Posterior cingulate gyrus (tissue), 11 donors: ENCODE results near the gene PPP2R2D.

ENCODE experiments used
- DNase-seq, 10 donors: peaks; one replicate each; pipeline versions ENCODE4 v3.0.0 to v3.0.0-alpha.2; 2020 to 2021; ENCODE audit warnings: mixed read lengths in 3 of 10
- intact Hi-C: fragments of 100-400 bp; cut with DNase I; formaldehyde crosslinking; loops from one replicate; pipeline ENCODE4 v1.15.1; 2023

Gene PPP2R2D

GRCh38 chr10:131865223-131865917 is 35.4 kb upstream of the PPP2R2D start:
- intact Hi-C loops = no loop called here
- peak in 4 of 10 donors; percentile 16 to 67 (median 34) for DNase-seq

GRCh38 chr10:131866673-131867072 is 34.1 kb upstream of the PPP2R2D start:
- intact Hi-C loops = no loop called here
- no peak for DNase-seq

GRCh38 chr10:131868436-131868835 is 32.4 kb upstream of the PPP2R2D start:
- intact Hi-C loops = no loop called here
- peak in 4 of 10 donors; percentile 9 to 48 (median 29) for DNase-seq

GRCh38 chr10:131869344-131869743 is 31.5 kb upstream of the PPP2R2D start:
- intact Hi-C loops = no loop called here
- DNase-seq = peak in 3 of 10 donors; percentile 4 to 43 (median 30)

DNA sequence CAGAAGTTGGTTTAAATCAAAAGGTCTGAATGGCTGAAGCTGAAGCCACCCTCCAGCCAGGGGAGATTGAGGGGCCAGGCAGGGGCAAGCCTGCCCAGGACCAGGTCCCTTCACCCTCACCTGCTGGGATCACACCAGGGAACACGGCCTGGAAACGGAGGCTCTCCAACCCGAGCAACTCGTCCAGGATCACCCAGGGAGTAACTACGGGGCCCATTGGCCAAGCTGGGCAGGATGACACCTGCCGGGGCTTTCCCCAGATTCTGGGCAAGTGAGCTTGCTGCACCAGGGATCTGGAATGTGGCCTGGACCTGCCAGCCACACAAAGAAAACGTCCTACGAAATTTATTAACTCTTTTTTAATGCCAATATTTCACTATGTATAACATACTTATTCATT is 30.4 kb upstream of the PPP2R2D start:
- DNase-seq = peak in 3 of 10 donors; percentile 19 to 59 (median 55)
- intact Hi-C loops = no loop called here

GRCh38 chr10:131870831-131871672 is 29.8 kb upstream of the PPP2R2D start:
- peak in 2 of 10 donors; percentile 3 to 18 for DNase-seq
- intact Hi-C loops = no loop called here

DNA sequence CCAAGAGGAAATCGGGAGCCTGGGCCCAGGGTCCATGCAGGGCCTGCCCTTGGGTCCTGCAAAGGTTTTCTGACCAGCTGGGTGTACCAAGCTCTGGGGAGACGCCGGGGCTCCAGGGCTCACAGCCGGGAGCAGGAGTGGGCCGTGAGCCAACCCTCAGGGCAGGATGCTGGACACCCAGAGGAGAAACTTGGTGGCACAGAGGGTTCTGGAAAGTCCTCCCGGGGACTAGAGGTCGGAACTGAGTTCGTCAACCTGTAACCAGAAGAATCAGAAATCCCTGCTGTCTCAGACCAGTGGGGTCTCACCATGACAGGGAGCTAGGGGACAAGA is 29.2 kb upstream of the PPP2R2D start:
- intact Hi-C loops = no loop called here
- peak in 3 of 10 donors; percentile 20 to 48 (median 42) for DNase-seq

- peak in 3 of 10 donors; percentile 4 to 77 (median 54) for DNase-seq
- intact Hi-C loops = no loop called here
Observed at GRCh38 chr10:131872011-131872826, 28.6 kb upstream of the PPP2R2D start.

DNA sequence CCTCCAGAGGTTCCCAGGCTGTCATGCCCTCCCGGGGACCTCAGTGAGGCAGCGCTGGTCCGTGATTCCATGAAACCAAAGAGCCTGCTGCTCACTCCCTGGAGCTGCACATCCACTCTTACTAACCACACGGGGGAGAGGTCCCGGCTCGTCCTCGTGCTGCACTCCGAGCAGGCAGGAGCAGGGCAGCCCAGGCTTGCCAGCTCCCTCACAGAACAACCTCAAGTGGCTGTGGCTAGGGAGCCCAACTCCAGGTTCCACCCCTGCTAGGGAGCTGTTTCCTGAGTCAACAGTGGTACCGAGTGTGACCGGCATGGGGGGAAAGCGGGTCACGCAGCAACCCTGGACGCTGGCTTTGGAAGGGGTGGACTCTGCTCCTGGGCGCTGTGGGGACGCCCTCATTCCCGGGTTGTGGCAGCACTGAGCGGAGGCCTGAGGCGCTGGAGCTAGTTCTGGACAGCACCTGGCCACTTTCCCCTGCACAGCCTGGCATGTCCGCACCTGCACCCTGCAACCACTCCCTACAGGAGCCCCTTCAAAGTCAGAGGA is 27.9 kb upstream of the PPP2R2D start:
- intact Hi-C loops = no loop called here

GRCh38 chr10:131874991-131875451 is 25.8 kb upstream of the PPP2R2D start:
- peak; percentile 77 to 98 (median 87) for DNase-seq
- intact Hi-C loops = loop anchor here (2.0 kb wide), 1 partner anchor 1684 kb away; no protein-coding TSS in a partner anchor

More for the DNA sequence above, 27.9 kb upstream of the PPP2R2D start:
- peak in 2 of 10 donors; percentile 62 to 68 for DNase-seq

DNA sequence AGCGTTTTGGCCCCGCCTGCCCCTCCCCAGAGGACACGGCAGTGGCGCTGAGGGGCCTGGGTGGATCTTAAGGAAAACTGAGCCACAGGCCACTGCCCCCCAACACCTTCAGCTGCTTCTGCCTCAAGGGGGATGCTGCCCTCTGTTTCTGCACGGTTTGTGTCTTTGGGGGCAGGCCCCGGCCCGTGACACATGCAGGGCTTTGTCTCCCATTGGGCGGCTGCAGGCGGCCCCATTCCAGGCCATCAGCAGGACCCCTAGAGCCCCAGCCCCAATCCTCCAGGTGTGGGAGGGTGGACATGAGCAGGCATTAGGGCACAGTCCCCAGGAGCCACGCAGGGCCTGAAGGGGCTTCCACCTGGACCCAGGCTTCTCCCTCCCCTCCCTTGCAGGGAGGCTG is 25.3 kb upstream of the PPP2R2D start:
- intact Hi-C loops = loop anchor here (2.0 kb wide), 1 partner anchor 1685 kb away; no protein-coding TSS in a partner anchor

DNA sequence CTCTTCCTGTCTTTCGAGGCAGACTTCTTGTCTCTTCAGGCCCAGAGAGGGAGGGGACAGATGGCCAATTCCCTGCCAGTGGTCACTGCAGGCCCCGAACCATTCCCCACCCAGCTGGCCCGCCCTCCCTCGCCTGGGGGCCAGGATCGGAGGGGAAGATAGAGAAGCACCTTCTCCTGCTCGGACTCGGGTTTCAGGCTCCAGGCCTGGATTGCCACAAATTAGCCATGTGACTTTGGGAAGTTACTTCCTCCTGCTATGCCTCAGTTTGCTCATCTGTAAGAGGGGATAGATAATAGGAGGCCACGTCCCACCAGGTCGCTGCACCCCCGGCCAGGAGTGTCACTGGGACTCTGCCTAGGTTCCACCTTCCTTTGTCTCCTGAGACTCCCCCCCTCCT is 24.8 kb upstream of the PPP2R2D start:
- intact Hi-C loops = no loop called here
- DNase-seq = peak in 3 of 10 donors; percentile 21 to 63 (median 39)

More for the DNA sequence above, 25.3 kb upstream of the PPP2R2D start:
- peak in 2 of 10 donors; percentile 47 to 69 for DNase-seq

DNA sequence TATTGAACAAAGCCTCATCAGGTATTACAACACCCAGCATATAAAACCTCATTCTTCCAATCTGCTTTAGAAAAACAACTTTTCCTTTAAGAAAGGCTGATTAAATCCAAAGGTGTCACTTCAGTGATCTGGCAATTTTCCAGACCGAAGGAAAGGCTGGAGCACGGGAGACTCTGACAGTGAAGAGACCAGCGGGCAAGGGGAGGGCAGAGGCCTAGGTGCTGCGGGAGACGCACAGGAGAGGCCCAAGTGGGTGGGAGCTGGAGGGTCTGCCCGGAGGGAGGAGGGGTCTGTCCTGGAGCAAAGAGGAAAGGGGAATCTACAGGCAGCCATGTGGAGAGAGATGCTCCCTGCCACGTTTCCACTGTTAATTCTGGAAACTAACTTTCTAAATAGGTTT is 24.3 kb upstream of the PPP2R2D start:
- DNase-seq = peak in 3 of 10 donors; percentile 13 to 58 (median 13)
- intact Hi-C loops = no loop called here

DNA sequence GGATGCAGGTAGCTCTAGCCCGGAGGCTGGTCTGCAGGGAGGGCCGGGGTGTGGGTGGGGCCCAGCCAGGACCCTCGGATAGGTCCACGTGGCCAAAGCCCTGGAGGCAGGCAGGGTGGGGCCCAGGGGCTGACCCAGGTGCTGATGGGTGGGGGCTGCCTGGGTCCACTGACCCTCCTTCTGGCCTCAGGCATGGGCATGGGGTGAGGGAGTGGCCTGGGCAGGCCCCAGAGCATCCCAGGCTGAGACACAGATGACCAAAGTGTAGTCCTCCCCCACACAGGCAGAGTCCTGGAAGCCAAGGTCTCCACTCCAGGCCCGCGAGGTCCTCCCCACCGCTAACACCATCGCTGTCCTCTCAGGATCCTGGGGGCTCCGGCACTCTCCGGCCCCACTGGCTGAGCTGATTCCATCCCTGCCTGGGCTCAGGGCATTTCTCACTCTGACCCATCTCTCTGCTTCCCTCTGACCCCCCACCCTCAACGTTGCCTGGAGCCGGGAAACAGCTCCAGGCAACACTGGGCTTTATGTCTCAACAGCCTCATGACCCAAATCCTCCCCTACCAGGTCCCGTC is 20.7 kb upstream of the PPP2R2D start:
- peak in 1 of 10 donors; percentile 60 for DNase-seq
- intact Hi-C loops = no loop called here

GRCh38 chr10:131881104-131881880 is 19.5 kb upstream of the PPP2R2D start:
- peak in 1 of 10 donors; percentile 31 for DNase-seq
- intact Hi-C loops = no loop called here

- intact Hi-C loops = no loop called here
- DNase-seq = peak in 1 of 10 donors; percentile 56
Observed at GRCh38 chr10:131882151-131882550, 18.7 kb upstream of the PPP2R2D start.

GRCh38 chr10:131882590-131883451 is 18.0 kb upstream of the PPP2R2D start:
- intact Hi-C loops = no loop called here
- no peak for DNase-seq
